B cell (primary cell): ENCODE data around the gene ZNF701.

ENCODE experiments used
- EZH2 ChIP-seq: IDR thresholded peaks from 2 replicates; pipeline ENCODE4 v1.6.1; 2012; ENCODE audit warnings: borderline replicate concordance, low read depth, mild to moderate bottlenecking, moderate library complexity, low read length; ENCODE audit not compliant: insufficient read depth, poor library complexity, severe bottlenecking
- TF ChIP-seq, protein P1 (sequence below): fragments of 200-600 bp; IDR thresholded peaks from one replicate; pipeline ENCODE4 v1.8.0; 2022; ENCODE audit warnings: antibody characterized with exemption, mild to moderate bottlenecking

DNA sequence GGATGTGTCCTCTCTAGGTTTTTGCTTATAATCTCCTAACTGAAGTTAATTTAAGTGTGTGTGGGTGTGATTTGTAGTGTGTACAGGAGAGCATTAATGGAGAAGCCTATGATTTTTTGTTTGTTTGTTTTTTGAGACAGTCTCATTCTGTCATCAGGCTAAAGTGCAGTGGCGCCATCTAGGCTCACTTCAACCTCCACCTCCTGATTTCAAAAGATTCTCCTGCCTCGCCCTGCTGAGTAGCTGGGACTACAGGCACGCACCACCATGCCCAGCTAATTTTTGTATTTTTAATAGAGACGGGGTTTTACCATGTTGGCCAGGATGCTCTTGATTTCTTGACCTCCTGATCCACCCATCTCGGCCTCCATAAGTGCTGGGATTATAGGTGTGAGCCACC lies 20.6 kb downstream of the ZNF701 start:
- TF ChIP-seq, protein P1, sequence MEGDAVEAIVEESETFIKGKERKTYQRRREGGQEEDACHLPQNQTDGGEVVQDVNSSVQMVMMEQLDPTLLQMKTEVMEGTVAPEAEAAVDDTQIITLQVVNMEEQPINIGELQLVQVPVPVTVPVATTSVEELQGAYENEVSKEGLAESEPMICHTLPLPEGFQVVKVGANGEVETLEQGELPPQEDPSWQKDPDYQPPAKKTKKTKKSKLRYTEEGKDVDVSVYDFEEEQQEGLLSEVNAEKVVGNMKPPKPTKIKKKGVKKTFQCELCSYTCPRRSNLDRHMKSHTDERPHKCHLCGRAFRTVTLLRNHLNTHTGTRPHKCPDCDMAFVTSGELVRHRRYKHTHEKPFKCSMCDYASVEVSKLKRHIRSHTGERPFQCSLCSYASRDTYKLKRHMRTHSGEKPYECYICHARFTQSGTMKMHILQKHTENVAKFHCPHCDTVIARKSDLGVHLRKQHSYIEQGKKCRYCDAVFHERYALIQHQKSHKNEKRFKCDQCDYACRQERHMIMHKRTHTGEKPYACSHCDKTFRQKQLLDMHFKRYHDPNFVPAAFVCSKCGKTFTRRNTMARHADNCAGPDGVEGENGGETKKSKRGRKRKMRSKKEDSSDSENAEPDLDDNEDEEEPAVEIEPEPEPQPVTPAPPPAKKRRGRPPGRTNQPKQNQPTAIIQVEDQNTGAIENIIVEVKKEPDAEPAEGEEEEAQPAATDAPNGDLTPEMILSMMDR = no peak
- no peak for TF ChIP-seq EZH2
